ENCODE results near the gene ILF2. TPM values are rescaled to one million over a fixed set of nuclear protein-coding genes. Genes with fewer than 3 reads are reported as not detected.

The ILF2 gene
- polyA plus RNA-seq, 2 of the 4 experiments (the other 2 are of a cell fraction): 249 to 285 TPM

- DNase-seq (ENCODE audit: low read depth in 1 of 2, low spot score in 1 of 2) (no peak), ATAC-seq (no peak), FAIRE-seq (no peak)
- POLR2A ChIA-PET: no interaction called here
- Histone ChIP-seq H3K9me3 (no peaks in the 10 kb centered on the region), H3K4me1 (peaks cover 10% of the 10 kb centered on the region; the same call in 2 of the 3 replicates), H3K27ac (no peak overlapping the region), H3K4me2 (no peak overlapping the region), H3K4me3 (no peak overlapping the region)
- TF ChIP-seq HEYL (CRISPR knock-in tag; IDR thresholded peaks at IDR 0.05): no peak
- TF ChIP-seq REST (IDR thresholded peaks at IDR 0.05): no peak
- TF ChIP-seq GATA3 (IDR thresholded peaks at IDR 0.05; ENCODE audit: borderline replicate concordance): no peak
- no peak for TF ChIP-seq ZC3H11A (IDR thresholded peaks at IDR 0.05)
- TF ChIP-seq MAX (IDR thresholded peaks at IDR 0.05): no peak
- no peak for TF ChIP-seq MYC (IDR thresholded peaks at IDR 0.05; ENCODE audit: borderline replicate concordance, low read length)
- TF ChIP-seq SMC3 (IDR thresholded peaks at IDR 0.05): no peak
- TF ChIP-seq CHD4 (IDR thresholded peaks at IDR 0.05; ENCODE audit: borderline replicate concordance): no peak
- no peak for TF ChIP-seq CBX8 (IDR thresholded peaks at IDR 0.05)
- TF ChIP-seq FOSL2 (IDR thresholded peaks at IDR 0.05): no peak
- TF ChIP-seq FOSL2 (CRISPR knock-in tag; IDR thresholded peaks at IDR 0.05): no peak
- no peak for TF ChIP-seq EP300 (IDR thresholded peaks at IDR 0.05)
- TF ChIP-seq ESRRA (IDR thresholded peaks at IDR 0.05; ENCODE audit: borderline replicate concordance, low read length): no peak
- no peak for TF ChIP-seq HOXA7 (CRISPR knock-in tag; IDR thresholded peaks at IDR 0.05)
- TF ChIP-seq JUNB (IDR thresholded peaks at IDR 0.05): no peak
- TF ChIP-seq USF2 (IDR thresholded peaks at IDR 0.05): no peak
- TF ChIP-seq RFX5 (IDR thresholded peaks at IDR 0.05): no peak
- TF ChIP-seq SREBF2 (IDR thresholded peaks at IDR 0.05): no peak
- no peak for TF ChIP-seq ZSCAN20 (CRISPR knock-in tag; IDR thresholded peaks at IDR 0.05)
- TF ChIP-seq BHLHE40 (IDR thresholded peaks at IDR 0.05; ENCODE audit: low read depth, low read length): no peak
- no peak for TF ChIP-seq HOXB13 (CRISPR knock-in tag; IDR thresholded peaks at IDR 0.05; ENCODE audit: low read depth)
- CTCF ChIA-PET: interaction anchor here (1.0 to 2.1 kb wide), 5 partner anchors 12 to 133 kb away, joined by 3 to 7 read pairs (median 4); no protein-coding TSS in a partner anchor
- WGBS (ENCODE audit: missing lambda C conversion rate): 93% methylated on average over 9 of the region's 9 CpGs
These were observed 34.7 kb upstream of the ILF2 start for GRCh38 chr1:153705484-153705883.

- ATAC-seq (no peak), FAIRE-seq (no peak), DNase-seq (ENCODE audit: low read depth in 1 of 2, low spot score in 1 of 2) (no peak)
- H3K4me1 ChIP-seq: peaks cover 31% of the 10 kb centered on the region
- POLR2A ChIA-PET: no interaction called here
- CTCF ChIA-PET: interaction anchor here (1.4 to 6.1 kb wide), 4 partner anchors 18 to 73 kb away, joined by 4 to 34 read pairs (median 6); partner anchors contain the start of gene NPR1
- no peak overlapping the region; the same call in 2 of the 3 replicates for H3K4me2 ChIP-seq
- 85% methylated on average over 6 of the region's 6 CpGs for WGBS (ENCODE audit: missing lambda C conversion rate)
- no peak overlapping the region for H3K4me3 ChIP-seq
- peak overlapping the region in 1 of 2 experiments; percentile 51; a peak in 3 of 6 replicates for H3K27ac ChIP-seq
- no peaks in the 10 kb centered on the region for H3K9me3 ChIP-seq
- TF ChIP-seq CHD4 (IDR thresholded peaks at IDR 0.05; ENCODE audit: borderline replicate concordance) (no peak), SREBF2 (IDR thresholded peaks at IDR 0.05) (no peak), PHF8 (IDR thresholded peaks at IDR 0.05; ENCODE audit: borderline replicate concordance, low read depth) (no peak), KDM5A (IDR thresholded peaks at IDR 0.05) (no peak), RNF2 (IDR thresholded peaks at IDR 0.05; ENCODE audit: borderline replicate concordance, low read depth) (no peak), CHD2 (IDR thresholded peaks at IDR 0.05; ENCODE audit: low read length, partially characterized antibody) (no peak), KDM1A (IDR thresholded peaks at IDR 0.05; ENCODE audit: low read depth) (no peak), HES2 (IDR thresholded peaks at IDR 0.05) (no peak), CTCF (IDR thresholded peaks at IDR 0.05) (no peak), MAZ (IDR thresholded peaks at IDR 0.05; ENCODE audit: borderline replicate concordance, low read depth, low read length) (no peak), MAFK (IDR thresholded peaks at IDR 0.05; ENCODE audit: partially characterized antibody) (no peak), CBX2 (IDR thresholded peaks at IDR 0.05; ENCODE audit: borderline replicate concordance, low read depth) (no peak), GATA3 (IDR thresholded peaks at IDR 0.05; ENCODE audit: borderline replicate concordance) (no peak), ZC3H11A (IDR thresholded peaks at IDR 0.05) (no peak)
- TF ChIP-seq, protein P1, sequence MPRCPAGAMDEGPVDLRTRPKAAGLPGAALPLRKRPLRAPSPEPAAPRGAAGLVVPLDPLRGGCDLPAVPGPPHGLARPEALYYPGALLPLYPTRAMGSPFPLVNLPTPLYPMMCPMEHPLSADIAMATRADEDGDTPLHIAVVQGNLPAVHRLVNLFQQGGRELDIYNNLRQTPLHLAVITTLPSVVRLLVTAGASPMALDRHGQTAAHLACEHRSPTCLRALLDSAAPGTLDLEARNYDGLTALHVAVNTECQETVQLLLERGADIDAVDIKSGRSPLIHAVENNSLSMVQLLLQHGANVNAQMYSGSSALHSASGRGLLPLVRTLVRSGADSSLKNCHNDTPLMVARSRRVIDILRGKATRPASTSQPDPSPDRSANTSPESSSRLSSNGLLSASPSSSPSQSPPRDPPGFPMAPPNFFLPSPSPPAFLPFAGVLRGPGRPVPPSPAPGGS (IDR thresholded peaks at IDR 0.05): no peak
These were observed 29.0 kb upstream of the ILF2 start for GRCh38 chr1:153699768-153700167.
